Suppressor macrophage treated with lipopolysaccharide for 4 hours (primary cell): Measurements from ENCODE around the gene ACTL6B.
"Not testable (repeated sequence)": the region's sequence is repeated elsewhere in the genome, so short reads cannot be mapped to it uniquely, and the experiment has no call there.

Experiments used
- DNase-seq: peaks from one replicate; pipeline ENCODE4 v3.0.0-alpha.2; 2020

The ACTL6B gene

DNA sequence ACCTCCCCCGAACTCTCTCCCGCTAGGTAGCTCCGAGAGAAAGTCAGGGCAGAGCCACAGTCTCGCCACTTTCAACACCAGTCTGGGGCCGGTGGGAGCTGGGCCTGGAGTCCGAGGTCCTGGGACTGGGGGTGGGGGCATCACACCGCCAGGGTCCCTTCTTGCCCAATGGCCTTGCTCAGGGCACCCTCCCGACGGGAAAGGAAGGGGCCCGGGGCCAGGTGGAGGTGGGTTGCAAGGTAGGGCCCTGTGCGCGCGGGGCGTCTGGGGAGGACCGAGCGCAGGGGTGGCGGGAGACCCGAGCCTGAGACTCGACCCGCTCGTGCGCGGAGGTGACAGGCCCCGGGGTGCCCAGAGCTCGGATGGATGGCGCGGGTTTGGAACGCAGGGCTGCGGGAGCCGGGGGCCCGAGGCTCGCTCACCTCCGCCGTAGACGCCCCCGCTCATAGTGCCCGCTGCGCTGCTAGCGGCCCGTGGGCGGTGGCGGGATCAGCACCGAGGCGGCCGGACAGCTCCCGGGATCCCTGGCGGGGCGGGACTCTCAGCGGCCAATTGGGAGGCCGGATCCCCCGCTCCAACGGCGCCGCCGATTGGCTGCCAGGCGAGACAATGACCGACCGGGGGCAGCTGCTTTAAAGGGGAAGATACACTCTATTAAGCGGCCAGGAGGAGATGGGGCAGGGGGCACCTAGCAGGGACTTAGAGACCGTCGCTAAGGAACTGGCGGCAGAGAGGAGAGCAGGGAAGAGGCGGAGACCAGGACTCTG, at the start of gene ACTL6B:
ACTL6B (minus strand) TSS at position 541 of the 767 bp plus-strand sequence; CDS start at position 447, 94 bp downstream.
- peak; percentile 56 for DNase-seq

DNA sequence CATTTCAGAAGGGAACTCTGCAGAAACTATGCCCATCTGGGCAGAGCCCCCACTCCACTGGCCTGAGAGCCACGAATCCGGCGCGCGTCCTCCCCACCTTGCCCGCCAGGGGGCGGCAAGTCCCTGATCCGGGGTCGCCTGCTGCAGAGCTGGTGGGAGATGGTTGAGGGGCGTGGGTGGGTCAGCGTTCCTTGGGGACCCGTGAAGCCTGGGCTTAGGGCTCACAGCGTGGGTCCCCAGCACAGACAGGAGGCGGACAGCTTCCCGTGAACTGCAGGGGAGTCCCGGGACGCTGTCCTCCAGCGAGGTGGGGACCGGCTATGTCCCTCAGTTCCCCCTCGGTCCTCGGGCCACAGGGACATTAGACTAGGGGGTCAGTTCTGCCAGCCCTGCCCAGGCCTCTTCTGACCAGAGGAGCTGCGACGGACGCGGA, 49.1 kb upstream of the ACTL6B start:
- peak; percentile 82 for DNase-seq

DNA sequence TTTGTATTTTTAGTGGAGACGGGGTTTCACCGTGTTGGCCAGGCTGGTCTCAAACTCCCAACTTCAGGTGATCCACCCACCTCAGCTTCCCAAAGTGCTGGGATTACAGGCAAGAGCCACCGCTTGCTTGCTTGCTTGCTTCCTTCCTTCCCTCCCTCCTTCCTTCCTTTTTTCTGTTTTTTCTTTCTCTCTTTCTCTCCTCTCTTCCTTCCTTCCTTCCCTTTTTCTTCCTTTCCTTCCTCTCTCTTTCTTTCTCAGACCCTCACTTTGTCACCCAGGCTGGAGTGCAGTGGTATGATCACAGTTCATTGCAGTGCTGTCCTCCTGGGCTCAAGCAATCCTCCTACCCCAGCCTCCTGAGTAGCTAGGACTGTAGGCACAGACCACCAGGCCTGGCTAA, 44.8 kb upstream of the ACTL6B start:
- DNase-seq = not testable (repeated sequence)

DNA sequence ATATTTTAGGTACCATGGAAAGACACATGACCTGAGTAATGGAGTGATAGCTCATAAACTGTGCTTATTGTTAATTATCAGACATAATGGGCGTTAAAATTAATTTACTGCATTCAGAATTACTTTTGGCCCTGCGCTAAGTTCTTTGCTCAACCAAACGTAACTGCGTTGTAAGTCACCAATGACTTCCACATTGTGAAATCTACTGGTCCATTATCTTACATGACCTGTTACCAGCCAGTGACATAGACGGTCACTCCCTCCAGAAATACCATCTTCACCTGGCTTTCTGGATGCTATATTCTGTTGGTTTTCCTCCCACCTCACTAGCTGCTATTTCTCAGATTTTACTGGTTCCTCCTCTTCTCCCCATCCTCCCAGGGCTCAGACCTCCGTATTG, 42.8 kb upstream of the ACTL6B start:
- DNase-seq = no peak

DNA sequence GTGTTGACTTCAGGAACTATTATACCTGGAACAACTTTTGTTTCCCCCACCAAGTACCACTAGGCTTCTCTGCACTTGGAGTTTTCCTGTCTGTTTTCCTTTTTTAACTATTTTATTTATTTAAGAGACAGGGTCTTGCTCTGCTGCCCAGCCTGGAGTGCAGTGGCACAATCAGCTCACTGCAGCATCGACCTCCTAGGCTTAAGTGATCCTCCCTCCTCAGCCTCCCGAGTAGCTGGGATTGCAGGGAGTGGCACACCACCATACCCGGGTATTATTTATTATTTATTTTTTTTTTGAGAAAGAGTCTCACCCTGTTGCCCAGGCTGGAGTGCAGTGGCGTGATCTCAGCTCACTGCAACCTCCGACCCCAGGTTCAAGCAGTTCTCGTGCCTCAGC, 39.9 kb upstream of the ACTL6B start:
- DNase-seq = no peak

DNA sequence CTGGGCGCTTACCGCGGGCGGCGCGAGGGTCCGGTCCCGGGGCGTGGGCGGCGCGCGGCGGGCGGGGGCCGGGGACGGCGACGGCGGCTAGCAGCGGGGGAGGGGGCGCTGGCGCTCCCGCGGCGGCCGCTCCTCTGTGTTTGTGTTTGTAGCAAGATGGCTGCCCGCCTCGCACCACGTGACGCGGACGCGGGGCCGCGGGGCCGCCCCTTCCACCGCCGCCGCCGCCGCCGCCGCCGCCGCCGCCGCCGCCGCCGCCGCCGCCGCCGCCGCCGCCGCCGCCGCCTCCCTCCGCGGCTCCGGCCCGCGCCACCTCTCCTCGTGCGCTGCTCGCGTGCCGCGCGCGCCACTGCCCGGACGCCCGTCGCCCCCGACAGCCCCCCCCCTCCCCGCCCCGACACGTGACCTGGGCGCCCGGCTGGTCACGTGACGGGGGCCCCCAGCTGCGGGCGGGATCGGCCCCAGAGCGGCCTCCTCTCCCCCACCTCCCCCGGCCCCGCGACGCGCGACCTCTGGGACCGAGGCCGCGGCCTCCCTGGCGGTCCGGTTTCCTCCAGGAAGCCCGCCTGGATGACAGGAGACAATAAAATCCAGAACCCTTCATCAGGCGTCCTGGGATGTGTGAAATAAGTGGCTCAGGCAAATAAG, 38.0 kb upstream of the ACTL6B start, which contains the start of gene GIGYF1:
GIGYF1 (minus strand) TSS at position 153 of the 648 bp plus-strand sequence. CDS start 6,012 bp downstream, outside the sequence.
- DNase-seq = peak; percentile 71

DNA sequence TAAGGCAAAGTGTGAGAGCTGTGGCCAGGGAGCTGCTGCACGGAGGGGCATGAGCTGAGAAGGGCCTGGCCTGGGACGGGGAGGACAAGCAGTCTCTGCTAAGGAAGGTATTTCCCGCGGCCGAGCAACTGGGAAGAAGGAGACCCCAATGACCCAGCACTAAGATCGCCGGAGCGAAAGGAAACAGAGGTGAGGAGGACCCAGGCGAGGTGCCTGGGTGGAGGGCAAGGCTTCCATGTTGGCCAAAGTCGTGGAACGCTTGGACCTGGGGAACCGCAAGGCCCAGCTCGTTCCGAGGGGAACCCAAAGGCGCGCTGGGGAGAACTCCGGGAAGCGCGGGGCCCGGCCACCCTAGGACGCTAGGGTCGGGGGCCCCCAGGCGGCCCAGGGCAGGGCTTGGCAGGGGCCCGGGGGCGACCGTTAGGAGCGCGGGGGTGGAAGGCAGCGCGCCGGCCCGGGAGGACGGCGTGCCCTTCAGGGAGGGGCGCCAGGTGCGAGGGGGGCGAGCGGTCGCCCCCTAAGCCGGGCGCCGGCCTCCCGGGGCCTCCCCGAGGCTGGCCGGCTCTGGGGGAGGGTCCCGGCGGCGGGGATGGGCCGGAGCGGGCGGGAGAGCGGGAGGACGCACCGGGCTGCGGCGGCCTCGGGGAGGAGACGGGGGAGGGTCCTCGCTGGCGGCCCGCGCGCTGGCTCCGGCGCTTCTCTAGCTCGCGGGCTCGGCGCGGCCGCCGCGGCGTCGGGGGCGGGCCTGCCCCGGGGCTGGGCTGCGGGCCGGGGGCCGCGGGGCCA, 37.3 kb upstream of the ACTL6B start:
- DNase-seq = peak; percentile 15

DNA sequence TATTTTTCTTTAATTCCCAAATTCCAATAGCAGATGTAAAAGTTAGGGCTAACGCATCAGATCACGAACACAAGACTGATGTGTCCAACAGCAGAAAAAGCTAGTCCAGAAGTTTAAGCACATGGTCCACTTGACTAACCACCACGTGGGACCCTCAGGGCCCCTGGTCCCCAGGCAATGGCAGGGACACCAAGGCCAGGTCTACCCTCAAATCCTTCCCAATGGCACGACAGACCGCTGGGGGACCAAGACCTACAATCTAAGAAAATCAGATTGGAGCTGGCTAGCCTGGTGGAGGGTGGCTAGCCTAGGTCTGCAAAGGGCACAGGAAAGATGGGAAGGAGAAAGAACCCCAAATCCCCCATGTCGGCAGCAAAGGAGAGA, 36.3 kb upstream of the ACTL6B start:
- no peak for DNase-seq

DNA sequence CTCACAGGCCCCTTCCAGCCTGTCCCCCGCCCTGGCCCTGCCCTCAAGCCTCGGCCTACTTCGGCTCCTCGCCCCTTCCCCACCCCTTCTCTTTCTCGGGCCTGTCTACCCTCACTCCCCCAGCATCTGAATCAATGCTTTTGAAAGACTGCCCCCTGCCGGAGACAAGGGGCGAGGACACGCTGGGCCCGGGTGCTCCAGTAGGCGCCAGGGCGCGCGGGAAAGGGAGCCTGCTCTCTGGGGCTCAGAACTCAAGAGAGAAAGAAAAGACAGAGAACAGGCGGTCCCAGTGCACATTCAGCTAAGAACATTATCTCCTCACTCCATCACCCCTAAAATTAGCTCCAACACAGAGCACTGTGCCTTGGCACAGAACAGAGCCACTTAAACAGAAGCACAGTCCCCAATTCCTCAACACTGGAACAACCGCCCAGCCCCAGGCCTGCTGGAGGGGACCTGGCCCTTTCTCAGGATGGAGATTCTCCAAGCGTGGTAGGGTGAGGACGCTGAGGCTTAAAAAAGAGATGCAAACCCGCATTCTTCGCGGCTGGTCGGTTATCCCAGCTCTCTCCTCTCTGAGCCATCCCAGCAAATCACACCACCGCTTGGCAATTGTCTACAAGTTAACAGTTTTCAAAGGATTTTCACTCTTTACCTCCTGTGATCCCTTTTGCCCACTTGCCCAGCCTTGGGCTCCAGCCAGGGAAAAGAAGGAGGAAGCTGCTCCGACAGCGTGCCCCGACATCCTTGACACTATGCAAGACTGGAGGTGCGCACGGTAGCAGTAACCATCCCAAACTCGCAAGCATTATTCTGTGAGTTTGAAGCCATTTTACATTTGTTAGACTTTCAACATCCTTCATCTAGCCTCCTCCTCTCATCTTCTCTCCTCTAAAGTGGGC, 35.7 kb upstream of the ACTL6B start:
- peak; percentile 87 for DNase-seq

DNA sequence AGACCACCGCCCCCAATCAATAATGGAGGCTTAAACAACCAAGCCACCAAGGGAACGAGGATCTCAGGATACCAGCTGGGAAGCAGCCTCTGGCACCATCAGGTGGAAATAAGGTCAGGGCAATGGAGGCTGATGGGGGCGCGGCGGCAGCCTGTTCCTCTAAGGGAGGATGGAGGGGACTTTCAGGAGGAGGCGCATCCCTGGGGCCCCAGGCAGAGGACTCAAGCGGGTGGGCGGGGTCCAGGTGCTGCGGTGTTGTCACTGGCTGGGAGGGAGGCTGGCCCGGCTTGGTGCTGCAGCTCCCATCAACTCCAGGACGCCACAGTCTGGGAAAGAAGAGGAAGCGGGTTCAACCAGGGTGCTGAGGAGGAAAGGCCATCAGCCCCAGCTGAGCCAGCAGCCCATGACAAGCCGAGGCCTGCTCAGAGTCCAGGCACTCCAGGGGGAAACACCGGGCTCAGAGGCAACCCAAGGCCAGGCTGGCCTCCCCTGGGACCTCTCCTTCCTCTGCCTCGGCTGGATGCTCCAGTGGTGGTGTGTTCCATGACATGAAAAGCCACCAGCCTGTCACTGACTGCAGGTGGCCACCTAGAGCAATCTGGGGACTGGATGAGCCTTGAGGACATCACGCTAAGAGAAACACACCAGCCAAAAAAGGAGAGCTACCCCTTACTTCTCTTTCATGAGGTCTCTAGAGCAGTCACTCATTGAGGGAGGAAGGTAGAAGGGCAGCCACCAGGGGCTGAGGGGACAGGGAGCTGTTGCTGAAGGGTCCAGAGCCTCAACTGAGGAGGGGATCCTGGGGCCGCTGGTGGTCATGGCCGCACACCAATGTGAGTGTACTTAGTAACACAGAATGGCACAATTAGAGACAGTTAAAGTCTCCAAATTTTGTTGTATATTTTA, 33.2 kb upstream of the ACTL6B start:
- DNase-seq = no peak

DNA sequence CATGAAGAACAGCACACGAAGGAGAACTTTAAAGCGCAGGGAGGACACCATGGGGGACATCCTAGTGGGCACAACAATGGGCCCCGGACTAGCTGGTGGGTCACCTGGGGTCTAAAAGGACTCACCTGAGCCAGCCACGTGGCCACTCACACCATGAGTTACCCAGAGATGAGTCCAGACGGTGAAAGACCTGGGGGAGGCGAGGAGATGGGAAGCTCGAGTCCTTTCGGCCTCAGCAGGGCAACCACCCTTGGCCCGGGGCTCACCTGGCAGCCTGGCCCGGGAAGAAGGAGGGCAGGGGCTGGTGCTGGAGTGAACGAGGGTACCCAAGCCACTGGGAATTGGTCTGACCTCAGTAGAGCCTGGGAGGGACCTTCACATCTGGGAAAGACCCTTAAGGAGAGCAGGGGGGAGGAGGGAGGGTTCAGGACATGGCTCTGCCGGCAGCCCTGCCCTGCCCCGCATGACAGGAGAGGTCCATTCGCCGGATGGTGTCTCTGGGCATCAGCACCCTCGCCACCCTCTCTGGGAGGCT, 32.1 kb upstream of the ACTL6B start:
- DNase-seq = no peak

DNA sequence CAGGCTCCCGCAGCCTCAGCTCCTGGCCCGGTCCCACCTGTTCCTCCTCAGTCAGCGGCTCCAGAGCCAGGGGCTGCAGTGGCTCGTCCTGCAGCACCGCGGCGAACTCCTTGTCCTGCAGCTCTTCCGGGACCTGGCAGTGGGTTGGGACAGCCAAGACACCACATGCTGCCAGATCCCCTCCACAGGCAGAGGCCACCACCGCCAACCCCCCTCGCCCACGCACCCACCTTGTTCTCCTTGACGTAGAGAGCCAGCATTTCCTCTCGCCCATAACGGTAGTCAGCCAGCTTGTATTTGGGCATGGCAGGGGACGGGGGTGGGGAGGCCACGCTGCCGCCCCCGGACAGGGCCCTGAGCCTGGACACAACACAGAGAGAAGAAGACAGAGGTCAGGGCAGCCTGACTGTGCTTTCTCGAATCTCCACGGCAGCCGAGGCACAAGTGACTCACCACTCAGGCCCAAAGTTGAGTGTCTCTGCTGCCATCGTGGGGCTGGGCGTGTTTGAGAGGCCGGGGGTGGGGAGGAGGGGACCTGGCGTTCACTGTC, 31.6 kb upstream of the ACTL6B start:
- no peak for DNase-seq

DNA sequence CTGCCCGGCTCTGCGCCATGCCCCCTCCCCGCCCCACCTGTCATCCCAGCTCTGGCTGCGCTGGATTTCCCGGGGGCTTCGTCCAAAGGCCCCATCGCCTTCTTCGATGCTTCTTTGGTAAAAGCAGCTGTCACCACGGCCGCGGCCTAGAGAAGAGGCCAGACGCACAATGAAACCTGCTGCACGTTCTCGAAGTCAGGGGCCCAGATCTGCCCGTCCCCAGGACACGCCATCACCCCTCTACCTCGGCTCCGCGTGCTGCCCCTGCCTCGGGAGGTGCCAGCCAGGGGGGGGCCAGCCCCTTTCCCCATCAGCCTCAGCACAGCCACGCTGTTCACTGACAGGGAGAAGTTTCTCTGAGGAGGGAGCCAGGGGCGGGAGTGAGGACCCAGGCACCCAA, 31.0 kb upstream of the ACTL6B start:
- no peak for DNase-seq

DNA sequence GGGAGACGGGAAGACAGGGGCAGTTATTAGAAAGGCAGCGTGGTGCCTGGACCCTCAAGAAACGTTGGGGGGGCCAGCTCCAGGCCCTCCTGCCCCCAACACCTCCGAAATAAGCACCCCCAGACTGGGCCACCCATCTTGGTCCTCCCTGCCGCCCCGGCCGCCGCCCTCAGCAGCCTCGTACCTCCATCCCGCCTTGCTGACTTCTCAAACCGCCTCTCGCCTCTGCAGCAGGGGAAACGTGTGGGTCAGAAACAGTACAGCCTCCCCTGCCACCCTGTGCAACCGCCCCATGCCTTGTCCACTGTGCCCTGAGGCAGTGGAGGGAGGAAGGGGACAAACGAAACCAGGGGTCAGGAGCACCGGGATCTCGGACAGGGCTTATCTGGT, 30.6 kb upstream of the ACTL6B start:
- no peak for DNase-seq

DNA sequence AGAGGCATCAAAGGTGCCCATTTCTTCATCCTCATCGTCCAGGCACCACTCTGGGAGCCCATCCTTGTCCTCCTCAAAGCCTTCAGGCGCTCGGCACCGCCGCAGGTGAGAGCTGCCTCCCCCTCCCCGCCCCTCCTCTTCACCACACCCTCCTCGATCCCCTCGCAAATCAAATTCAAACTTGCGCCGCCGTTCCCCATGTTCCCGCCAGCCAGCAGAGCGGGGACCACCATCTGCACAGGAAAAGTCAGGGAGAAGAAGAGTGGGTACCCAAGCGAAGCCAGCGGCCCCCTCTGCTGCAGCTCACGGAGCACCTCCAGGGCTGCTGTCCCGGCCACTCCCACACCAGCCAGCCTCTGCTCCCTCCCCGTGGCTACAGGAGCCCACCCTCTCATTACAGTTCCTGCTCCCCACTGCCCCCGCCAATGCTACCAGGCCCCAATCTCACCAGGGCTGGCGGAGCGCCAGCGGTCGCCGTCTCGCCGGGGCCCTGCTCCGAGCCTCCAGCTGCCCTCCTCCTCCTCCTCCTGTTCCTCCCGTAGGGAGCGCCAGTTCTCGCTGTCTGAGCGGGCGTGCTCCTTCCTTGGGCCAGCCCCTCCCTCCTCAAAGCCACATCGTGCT, 30.1 kb upstream of the ACTL6B start:
- DNase-seq = no peak

DNA sequence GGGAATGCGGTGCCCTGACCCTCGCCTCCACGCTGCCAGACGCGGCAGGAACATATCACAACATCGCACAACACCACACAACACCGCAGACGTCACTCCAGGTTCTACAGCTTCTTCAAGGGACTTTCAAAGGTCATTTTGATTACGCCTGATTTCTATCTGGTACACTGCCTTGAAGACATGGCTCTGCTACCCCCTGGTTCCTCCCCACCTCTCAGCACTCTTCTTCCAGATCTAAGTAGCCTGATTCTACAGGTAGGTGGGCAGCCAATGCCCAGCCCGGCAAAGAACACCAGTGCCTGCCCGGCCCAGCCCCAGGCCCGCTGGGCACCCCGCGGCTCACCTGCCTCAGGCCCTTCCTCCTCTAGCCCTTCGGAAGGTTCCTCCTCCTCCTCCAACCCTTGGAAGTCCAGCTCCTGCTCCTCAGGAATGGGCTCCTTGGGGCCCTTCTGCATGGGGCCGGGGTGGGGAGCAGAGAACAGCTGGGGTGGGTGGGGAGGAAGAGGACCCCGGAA, 29.4 kb upstream of the ACTL6B start:
- DNase-seq = no peak

DNA sequence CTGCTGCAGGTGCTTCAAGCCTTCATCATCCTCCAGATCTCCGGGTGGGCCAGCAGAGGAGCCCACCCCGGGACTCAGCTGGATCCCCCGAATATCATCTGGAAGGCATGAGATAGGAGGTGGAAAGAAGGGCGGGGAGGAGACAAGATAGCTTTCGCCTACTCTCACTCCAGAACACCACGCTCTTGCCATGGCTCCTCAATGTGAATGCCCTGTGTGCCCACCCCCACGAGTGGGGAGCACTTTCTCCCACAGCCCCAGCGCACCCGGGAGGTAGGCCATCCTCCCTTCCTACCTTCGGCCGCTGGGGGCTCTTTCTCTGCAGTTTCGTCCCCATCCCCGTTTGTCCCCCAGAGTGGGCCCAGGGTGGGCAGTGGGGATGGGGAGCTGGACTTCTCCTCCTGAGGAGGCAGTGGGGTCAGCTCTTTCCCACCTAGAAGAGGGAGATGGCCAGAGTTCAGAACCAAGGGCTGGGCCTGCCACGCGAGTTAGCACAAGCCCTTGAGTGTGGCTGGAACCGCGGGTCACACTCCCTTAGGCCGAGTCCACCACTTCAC, 28.9 kb upstream of the ACTL6B start:
- DNase-seq = no peak

DNA sequence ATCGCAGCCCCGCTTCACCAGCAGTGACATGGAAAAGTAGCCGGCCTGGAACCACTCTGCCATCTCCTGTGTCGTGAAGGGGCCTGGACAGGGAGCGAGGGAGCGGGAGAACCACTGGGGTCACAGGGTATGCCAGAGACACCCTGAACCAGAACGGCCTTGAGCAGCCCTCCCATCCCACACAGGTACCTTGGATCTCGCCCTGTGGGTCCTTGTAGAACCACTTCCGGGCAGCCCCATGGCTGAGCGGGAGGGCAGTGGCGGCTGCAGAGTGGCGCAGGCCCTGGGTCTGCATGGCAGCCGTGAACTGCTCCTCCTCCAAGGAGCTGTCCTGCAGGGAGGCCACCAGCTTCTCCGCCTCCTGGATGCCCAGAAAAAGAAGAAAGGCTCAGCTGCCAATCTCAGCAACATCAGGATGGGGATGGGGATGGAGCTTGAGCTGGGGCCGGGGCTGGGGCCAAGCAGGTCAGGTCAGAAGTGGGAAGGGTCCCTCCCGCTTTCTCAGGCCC, 28.3 kb upstream of the ACTL6B start:
- DNase-seq = no peak
